Breast epithelium (tissue), 3 donors: ENCODE data around the gene PTPN18.

Source experiments
- CTCF ChIP-seq, 3 donors: fragments of 450-650 bp; IDR thresholded peaks; one replicate each; pipeline ENCODE4 v1.5.1; 2016 to 2017; ENCODE audit warnings: antibody characterized with exemption in 3 of 3, mild to moderate bottlenecking in 3 of 3, moderate library complexity in 3 of 3
- POLR2A ChIP-seq: fragments of 450-650 bp; IDR thresholded peaks from one replicate; pipeline ENCODE4 v1.6.1; 2016; ENCODE audit warnings: antibody characterized with exemption, mild to moderate bottlenecking, moderate library complexity
- POLR2AphosphoS5 ChIP-seq, 3 donors: sonication (generic); formaldehyde crosslinking; IDR thresholded peaks; one replicate each; pipeline ENCODE4 v1.6.1; 2017; ENCODE audit warnings: antibody characterized with exemption in 3 of 3

GRCh38 chr2:130365963-130366362 lies 10.1 kb downstream of the PTPN18 start:
- no peak for TF ChIP-seq CTCF (IDR thresholded peaks at IDR 0.05)
- TF ChIP-seq POLR2A: no peak
- no peak for TF ChIP-seq POLR2AphosphoS5 (IDR thresholded peaks at IDR 0.05)
